ENCODE data around the gene EPHB6. TPM values are rescaled to one million over a fixed set of nuclear protein-coding genes. Genes with fewer than 3 reads are reported as not detected.

Gene EPHB6
- 11.0 and 15.2 TPM in 2 replicates for total RNA-seq (ENCODE audit: low replicate concordance)

GRCh38 chr7:142854372-142855113 is at the start of gene EPHB6:
Gene EPHB6 (plus strand): TSS chr7:142855076. CDS start chr7:142863228, 8,152 bp downstream.
- peak; percentile 58 for DNase-seq (ENCODE audit: low read depth)
- no peak for TF ChIP-seq CTCF (IDR thresholded peaks at IDR 0.05; ENCODE audit: insufficient read depth, low read length)
- H3K4me3 ChIP-seq (ENCODE audit: low read depth, low read length), result peak within 1 kb of the TSS; percentile 80

GRCh38 chr7:142805350-142806021 is 49.4 kb upstream of the EPHB6 start:
- no peak for DNase-seq (ENCODE audit: low read depth)
- no peak overlapping the region for H3K4me3 ChIP-seq (ENCODE audit: low read depth, low read length)
- TF ChIP-seq CTCF (IDR thresholded peaks at IDR 0.05; ENCODE audit: insufficient read depth, low read length), result no peak

- no peak for DNase-seq (ENCODE audit: low read depth)
- TF ChIP-seq CTCF (IDR thresholded peaks at IDR 0.05; ENCODE audit: insufficient read depth, low read length), result no peak
- no peak overlapping the region for H3K4me3 ChIP-seq (ENCODE audit: low read depth, low read length)
Measured at GRCh38 chr7:142806022-142806356, 48.9 kb upstream of the EPHB6 start.

GRCh38 chr7:142806957-142807356 is 47.9 kb upstream of the EPHB6 start:
- H3K4me3 ChIP-seq (ENCODE audit: low read depth, low read length), result no peak overlapping the region
- TF ChIP-seq CTCF (IDR thresholded peaks at IDR 0.05; ENCODE audit: insufficient read depth, low read length), result no peak
- DNase-seq (ENCODE audit: low read depth), result no peak

GRCh38 chr7:142807855-142808460 is 46.9 kb upstream of the EPHB6 start:
- no peak for TF ChIP-seq CTCF (IDR thresholded peaks at IDR 0.05; ENCODE audit: insufficient read depth, low read length)
- H3K4me3 ChIP-seq (ENCODE audit: low read depth, low read length), result no peak overlapping the region
- peak; percentile 42 for DNase-seq (ENCODE audit: low read depth)

GRCh38 chr7:142808461-142808801 is 46.4 kb upstream of the EPHB6 start:
- DNase-seq (ENCODE audit: low read depth), result no peak
- no peak overlapping the region for H3K4me3 ChIP-seq (ENCODE audit: low read depth, low read length)
- no peak for TF ChIP-seq CTCF (IDR thresholded peaks at IDR 0.05; ENCODE audit: insufficient read depth, low read length)
